ENCODE measurements around the gene ZFYVE21.

ZFYVE21 gene

GRCh38 chr14:103737432-103738045 is 21.9 kb downstream of the ZFYVE21 start:
- no peak for DNase-seq (ENCODE audit: low read depth)

GRCh38 chr14:103738166-103738565 is 22.6 kb downstream of the ZFYVE21 start:
- no peak for DNase-seq (ENCODE audit: low read depth)

GRCh38 chr14:103738701-103739451 is 23.3 kb downstream of the ZFYVE21 start:
- no peak for DNase-seq (ENCODE audit: low read depth)

GRCh38 chr14:103739466-103739792 is 23.8 kb downstream of the ZFYVE21 start:
- DNase-seq (ENCODE audit: low read depth), result no peak

- DNase-seq (ENCODE audit: low read depth), result no peak
These were observed 24.3 kb downstream of the ZFYVE21 start for GRCh38 chr14:103739793-103740501.

- peak; percentile 45 for DNase-seq (ENCODE audit: low read depth)
These were observed 25.5 kb downstream of the ZFYVE21 start for GRCh38 chr14:103740991-103741689.

- DNase-seq (ENCODE audit: low read depth), result no peak
These were observed 26.3 kb downstream of the ZFYVE21 start for GRCh38 chr14:103741876-103742275.

GRCh38 chr14:103742499-103743255 is 27.1 kb downstream of the ZFYVE21 start:
- DNase-seq (ENCODE audit: low read depth), result no peak

GRCh38 chr14:103743691-103744090 is 28.1 kb downstream of the ZFYVE21 start:
- no peak for DNase-seq (ENCODE audit: low read depth)

GRCh38 chr14:103744621-103745395 is 29.2 kb downstream of the ZFYVE21 start:
- no peak for DNase-seq (ENCODE audit: low read depth)

- DNase-seq (ENCODE audit: low read depth), result no peak
These were observed 29.8 kb downstream of the ZFYVE21 start for GRCh38 chr14:103745424-103745823.

GRCh38 chr14:103746701-103747100 is 31.1 kb downstream of the ZFYVE21 start:
- DNase-seq (ENCODE audit: low read depth), result peak; percentile 88

GRCh38 chr14:103748534-103748857 is 32.9 kb downstream of the ZFYVE21 start:
- no peak for DNase-seq (ENCODE audit: low read depth)

- DNase-seq (ENCODE audit: low read depth), result peak; percentile 22
These were observed 33.8 kb downstream of the ZFYVE21 start for GRCh38 chr14:103749452-103749851.

GRCh38 chr14:103749860-103750259 is 34.2 kb downstream of the ZFYVE21 start:
- DNase-seq (ENCODE audit: low read depth), result no peak

GRCh38 chr14:103753774-103754173 is 38.2 kb downstream of the ZFYVE21 start:
- DNase-seq (ENCODE audit: low read depth), result no peak

- DNase-seq (ENCODE audit: low read depth), result no peak
These were observed 39.5 kb downstream of the ZFYVE21 start for GRCh38 chr14:103755060-103755459.

GRCh38 chr14:103758059-103758776 is 42.6 kb downstream of the ZFYVE21 start:
- DNase-seq (ENCODE audit: low read depth), result no peak

GRCh38 chr14:103762036-103762435 is 46.4 kb downstream of the ZFYVE21 start:
- DNase-seq (ENCODE audit: low read depth), result peak; percentile 39

- DNase-seq (ENCODE audit: low read depth), result no peak
These were observed 46.9 kb downstream of the ZFYVE21 start for GRCh38 chr14:103762541-103762940.
